HG02571 (cell line): ENCODE measurements around the gene THYN1.
"Not testable (repeated sequence)": the region's sequence is repeated elsewhere in the genome, so short reads cannot be mapped to it uniquely, and the experiment has no call there.

Experiments
- ATAC-seq: cut with Tn5 transposase; IDR thresholded peaks from one replicate; pipeline ENCODE4 v1.9.1; 2021; ENCODE audit warnings: mild to moderate bottlenecking, moderate library complexity; ENCODE audit not compliant: unreplicated experiment

THYN1 gene

DNA sequence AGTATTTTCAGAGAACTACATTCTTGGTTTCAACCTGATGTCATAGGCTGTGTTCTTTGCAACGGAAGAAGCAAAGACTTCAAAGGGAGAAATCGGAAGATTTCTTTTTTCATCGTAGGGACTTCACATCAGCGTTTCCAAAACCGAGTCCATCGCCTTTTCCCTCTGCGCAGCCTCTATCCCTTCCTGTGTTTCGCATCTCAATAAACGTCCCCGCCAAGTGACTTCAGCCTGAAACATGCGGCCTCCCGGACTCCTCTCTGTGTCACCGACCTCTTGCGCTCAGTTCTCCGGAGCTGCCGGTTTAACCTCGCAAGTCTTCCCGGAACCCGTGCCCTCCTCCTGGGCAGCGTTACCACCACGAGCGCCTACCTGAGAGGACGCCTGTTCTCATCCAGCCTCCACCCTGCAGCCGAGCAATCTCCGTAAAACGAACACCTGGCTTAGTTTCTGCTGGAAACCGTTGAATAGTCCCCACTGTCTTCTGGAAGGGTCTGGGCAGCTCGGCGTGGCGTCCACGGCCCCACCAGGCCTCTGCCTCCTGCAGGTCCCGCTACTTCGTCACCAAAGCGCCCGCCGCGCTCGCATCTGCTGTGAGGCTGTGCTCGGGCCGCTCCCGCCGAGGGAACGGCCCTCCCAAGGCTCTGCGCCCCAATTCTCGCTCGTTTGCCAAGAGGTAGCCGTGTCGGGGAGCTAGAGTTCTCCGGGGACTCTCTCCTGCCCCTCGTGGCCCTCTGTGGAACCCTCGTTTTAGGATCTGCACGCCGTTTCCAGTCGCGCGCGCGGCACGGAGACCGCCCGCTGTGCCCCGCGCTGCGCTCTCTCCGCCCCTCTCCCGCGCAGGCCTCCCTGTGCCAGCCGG is 22.6 kb upstream of the THYN1 start, which contains the start of gene GLB1L3:
Gene GLB1L3, plus strand, starts transcription at position 846 of the 862 bp plus-strand sequence. CDS start 362 bp downstream, outside the sequence.
- no peak for ATAC-seq

DNA sequence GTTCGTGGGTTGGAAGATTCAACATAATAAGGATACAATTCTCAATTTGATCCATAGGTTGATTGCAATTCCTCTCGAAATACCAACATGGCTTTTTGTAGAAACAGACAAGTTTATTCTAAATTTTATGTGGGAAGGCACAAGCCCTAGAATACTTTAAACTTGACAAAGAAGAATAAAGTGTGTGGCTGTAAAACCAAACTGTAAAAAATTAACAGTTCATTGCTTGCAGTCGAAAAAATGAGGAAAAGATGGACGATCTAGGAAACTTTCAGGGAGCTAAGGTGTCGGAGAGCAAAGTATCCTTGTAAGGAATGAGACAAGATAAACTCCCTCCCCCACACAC is 22.0 kb upstream of the THYN1 start:
- ATAC-seq: no peak

DNA sequence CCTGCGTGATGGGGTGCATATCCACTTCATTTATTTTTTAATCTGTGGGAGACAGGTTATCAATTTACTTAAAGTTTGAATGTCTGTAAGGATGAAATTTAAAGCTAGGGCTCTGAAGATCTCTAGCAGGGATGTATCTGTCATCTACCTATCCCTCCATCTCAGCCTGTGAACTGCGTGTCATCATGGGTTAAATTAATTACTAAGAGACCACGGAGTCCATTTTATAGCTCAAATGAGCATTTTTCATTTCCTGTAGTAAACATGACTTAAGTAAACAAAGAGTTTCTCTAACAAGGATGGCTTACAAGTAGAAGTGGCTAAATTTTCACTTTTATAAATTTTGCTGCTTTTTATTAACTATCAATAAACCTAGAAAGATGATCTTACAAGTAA is 20.2 kb upstream of the THYN1 start:
- no peak for ATAC-seq

DNA sequence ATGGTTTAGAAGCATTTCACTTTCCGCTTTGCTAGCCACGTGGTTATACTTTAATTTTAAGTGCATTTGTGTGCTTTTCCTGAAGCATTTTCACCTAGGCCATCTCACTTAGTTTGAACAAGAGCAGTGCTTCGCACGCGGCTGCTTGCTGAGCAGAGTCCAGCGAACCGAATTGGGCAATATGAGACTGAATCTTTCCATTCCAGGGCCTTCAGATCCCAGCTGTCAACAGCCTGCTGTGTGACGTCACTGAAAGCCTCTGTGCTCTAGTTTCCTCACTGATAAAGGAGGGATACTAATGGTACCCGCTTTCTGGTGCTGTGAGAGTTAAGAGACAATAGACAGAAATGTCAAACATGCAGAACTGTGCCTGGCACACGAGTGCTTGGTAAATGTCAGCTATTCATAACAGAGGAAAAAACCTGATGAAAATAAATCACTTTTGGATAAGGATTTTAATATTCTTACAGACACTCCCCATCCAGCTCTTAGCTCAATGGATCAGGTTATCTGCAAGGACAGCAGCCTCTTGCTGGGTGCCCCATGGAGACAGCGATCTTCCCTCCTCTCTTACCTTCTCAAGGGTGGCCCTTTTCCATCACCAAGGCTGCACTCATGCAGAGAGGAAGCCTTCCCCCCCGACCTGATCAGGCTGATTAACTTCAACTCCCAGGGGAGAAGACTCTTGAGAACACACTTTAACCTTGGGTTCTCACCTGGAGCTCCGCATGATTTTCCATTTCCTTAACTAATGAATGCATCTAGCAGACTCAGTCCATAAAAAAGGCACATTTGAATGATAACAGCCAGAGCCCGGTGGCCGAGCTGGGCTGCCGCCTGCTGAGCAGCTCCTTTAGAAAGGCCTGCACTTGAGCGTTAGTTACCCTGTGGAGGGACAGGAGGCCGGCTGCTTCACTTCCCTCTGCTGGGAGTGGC is 19.5 kb upstream of the THYN1 start:
- ATAC-seq: no peak

DNA sequence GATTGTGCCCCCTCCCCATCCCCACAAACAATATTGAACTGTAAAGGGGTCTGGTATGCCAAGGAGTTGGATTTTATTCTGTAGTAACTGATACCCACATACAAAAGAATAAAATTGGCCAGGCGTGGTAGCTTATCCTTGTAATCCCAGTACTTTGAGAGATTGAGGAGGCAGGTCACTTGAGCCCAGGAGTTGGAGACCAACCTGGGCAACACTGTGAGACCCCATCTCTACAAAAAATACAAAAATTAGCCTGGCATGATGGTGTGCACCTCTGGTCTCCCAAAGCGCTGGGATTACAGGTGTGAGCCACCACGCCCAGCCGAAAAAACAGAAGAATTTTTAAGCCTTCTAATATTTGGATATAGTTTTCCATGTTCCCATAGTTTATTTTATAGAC is 18.8 kb upstream of the THYN1 start:
- ATAC-seq: no peak

DNA sequence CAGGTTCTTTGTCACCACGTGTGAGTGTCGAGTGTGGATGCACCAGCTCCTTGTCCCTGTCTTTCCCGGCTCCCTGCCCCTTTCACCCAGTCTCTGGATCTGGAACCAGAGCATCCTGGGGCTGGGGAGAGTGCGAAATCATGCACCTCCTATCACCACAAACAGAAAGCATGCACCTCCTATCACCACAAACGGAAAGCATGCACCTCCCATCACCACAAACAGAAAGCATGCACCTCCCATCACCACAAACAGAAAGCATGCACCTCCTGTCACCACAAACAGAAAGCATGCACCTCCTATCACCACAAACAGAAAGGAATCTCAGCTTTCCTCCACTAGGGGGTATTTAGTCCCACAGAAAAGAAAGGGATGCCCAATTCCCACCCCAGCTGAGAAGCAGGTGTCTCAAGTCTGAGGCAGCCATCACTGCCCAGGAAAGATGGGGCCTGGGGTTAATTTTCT is 17.1 kb upstream of the THYN1 start:
- ATAC-seq: no peak

DNA sequence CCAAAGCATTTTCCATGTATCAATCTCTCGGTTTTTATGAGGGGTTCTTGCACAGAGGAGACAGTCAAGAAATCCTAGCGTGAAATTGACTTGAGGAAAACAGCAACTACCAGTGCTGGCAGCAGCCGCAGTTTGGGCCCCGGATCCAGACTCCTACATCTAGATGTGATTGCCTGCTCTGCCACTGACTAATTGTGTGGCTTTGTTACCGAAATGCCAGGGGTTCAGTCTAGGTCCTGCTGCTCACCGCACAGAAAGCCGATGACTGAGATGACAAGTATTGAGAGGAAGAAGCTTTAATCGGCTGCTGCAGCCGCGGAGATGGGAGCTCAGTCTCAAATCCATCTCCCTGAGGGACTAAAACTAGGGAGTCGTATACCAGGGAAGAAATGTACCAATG is 14.8 kb upstream of the THYN1 start:
- no peak for ATAC-seq

DNA sequence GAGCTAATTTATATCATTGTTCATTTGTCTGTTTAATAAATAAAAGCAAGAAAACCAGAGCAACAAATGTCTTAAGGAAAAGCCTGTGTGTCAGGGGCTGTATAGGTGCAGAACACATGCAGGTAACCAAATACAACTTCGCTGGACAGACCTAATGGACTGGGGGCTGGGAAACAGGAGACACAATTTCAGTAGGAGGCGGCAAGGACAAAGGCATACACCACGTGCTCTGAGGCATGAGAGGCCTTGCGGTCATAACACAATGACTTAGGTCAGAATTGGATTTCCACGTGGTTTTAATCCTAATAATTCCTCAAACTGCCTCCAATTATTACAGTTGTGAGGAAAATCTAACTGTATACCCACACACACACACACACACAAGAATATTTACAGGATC is 14.3 kb upstream of the THYN1 start:
- ATAC-seq: no peak

DNA sequence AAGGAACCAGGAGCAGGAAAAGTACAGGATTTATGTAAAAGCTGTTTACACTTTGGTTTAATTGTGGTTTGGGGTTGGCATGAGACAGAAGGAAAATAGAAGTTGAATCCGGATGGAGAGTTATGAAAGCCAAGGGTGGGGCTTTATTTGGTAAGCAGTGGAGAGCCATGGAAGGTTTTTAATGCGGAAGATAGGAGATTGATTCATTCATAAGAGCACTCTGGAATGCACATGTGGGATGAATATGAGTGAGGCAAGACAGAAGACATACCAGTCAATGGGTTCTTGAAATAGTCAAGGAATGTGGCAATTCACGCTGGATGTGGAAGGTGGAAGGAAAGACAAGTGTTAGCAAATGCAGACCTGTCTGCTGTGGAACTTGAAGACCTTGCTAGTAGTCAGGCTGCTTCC is 13.7 kb upstream of the THYN1 start:
- no peak for ATAC-seq

DNA sequence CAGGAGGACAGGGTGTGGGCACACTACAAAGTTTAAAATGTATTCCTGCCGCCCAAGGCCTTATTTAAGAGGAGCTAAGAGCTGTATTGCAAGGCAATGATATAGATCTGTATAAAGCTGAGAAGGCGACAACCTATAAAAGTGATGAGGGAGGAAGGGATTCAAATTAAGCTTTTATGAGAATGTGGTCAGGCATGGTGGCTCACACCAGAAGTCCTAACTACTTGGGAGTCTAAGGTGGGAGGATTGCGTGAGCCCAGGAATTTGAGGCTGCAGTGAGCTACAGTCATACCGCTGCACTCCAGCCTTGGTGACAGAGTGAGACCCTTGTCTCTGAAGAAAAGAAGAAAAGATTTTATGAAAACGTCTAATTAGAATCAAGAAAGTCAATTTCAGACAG is 13.3 kb upstream of the THYN1 start:
- no peak for ATAC-seq

DNA sequence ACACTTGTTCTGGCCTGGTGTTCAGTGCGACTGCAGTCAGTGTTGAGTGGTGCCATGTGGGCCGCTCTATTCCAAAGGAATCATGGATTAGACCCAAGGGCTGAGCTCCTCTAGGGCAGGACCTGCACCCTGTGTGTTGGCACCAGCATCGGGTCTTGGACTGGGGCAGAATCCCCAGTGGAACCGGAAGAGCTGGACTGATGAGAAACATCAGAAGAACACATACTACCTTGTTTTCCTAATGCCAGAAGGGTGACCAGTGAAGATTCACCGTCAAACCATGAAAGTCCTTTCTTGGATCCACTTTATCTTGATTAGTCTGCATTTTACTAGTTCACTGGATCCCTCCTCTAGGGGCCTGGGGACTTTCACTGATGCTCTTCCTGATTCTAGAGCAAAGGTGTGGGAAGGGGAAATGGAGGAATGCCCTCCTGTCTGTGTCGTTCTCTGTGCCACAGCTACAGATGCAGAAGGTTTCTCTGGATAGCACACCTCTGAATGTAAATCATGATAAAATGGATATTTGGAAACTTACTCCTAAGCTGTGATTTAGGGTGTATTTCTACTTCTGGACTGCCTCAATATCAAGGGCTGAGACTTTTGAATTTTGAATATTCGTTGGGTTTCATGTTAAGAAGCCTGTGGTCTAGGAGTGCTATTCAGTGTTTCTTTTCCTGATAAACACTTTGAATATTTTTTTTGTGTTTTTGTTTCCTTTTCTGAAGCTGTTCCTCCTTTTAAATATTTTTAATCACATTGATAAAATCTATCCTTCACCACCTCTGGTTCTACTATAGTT is 12.0 kb upstream of the THYN1 start:
- no peak for ATAC-seq

DNA sequence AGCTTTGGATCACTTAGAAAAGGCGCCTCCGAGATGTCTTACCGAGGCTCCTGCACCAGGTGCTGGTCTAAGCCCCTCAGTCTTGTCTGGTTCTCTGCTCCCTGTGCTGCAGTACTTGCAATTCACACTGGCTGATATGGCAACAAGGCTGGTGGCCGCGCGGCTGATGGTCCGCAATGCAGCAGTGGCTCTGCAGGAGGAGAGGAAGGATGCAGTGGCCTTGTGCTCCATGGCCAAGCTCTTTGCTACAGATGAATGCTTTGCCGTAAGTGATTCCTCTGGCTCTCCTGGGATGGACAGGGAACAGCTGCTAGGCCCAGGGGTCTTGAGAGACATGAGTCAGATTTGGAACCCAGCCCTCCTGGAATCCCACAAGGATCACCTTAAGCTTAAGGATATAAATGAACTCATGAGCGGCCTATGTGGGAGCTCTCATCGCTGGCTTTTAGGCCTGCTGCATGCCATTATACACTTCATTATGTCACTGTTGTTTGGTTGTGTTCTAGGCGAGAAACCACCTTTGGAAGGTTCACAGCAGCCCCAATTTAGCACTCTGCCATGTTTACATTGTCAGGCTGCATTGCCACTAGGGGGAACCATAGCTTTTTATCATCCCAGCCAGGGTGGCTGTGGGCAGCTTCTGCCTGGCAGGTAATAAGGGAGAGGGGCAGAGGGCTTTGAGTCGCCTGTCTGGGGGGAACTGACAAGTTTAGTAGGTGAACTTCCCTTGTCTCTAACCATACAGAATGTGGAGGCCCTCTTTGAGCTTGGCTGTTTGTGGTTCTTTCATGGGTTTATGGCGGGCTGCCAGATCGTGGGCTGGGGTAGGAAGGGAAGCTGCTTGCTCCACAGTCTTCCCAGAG is 8.7 kb upstream of the THYN1 start:
- no peak for ATAC-seq

DNA sequence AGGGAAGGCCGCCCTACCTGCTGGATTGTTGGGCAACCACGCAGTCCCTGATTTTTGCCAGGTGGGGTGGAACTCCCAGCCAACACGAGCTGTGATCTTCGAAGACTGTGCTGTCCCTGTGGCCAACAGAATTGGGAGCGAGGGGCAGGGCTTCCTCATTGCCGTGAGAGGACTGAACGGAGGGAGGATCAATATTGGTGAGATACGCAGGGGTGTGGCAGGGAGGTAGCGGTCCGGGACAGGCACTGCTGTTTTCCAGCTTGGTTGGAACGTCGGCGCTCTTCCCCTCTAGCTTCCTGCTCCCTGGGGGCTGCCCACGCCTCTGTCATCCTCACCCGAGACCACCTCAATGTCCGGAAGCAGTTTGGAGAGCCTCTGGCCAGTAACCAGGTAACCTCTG is 7.8 kb upstream of the THYN1 start:
- no peak for ATAC-seq

DNA sequence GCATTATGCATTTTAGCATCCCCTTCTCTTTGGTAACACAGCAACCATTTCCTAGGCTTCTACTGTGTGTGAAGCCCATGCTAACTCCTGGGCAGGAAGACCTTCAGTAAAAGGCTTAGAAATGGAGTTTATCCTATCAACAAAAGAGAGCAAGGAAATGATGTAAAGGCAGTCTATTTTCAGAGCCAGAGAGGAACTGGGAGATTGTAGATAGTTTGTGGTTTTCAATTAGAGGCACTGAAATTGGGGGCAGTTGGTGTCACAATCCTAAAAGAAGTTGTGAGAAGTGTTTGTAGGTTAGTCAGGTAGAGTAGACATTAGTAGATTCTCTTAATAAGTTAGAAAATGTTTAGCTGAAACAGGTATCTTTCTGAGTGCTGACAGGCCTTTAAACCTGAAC is 7.4 kb upstream of the THYN1 start:
- no peak for ATAC-seq

DNA sequence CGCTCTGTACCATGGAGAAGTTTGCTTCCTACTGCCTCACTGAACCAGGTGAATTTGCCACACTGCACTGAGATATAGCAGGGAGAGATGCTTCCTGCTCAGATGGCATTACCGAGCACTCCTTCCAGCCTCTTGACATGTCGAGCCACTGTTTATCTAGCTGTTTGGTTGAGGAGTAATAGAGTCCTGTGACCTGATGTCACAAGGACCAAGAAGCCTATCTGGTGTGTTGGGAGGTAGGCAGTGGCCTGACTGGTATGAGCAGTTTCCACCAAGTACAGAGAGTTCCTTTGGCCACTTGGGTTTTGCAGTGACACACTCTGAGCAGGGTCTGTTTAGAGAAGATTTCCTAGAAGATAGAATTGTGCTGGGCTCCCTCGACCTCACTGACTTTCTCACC is 5.4 kb upstream of the THYN1 start:
- no peak for ATAC-seq

DNA sequence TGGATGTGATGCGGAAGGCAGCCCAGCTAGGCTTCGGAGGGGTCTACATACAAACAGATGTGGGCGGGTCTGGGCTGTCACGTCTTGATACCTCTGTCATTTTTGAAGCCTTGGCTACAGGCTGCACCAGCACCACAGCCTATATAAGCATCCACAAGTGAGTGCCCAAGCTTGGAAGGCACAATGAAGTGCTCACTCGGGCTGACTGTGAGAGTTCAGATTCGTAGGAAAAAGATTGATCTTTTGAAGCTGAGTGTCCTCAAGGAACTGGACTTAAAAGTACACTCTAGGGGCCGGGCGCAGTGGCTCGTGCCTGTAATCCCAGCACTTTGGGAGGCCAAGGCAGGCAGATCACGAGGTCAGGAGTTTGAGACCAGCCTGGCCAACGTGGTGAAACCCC is 3.9 kb upstream of the THYN1 start:
- no peak for ATAC-seq

DNA sequence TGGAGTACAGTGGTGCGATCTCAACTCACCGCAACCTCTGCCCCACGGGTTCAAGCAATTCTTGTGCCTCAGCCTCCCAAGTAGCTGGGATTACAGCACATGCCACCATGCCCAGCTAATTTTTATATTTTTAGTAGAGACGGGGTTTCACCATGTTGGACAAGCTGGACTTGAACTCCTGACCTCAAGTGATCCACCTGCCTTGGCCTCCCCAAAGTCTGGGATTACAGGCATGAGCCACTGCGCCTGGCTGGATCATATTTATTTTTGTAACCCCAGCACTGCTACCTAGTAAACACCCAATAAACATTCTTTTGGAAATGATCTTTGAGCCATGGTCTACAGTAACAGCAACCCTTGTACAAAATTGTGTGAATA is 2.0 kb upstream of the THYN1 start:
- not testable (repeated sequence) for ATAC-seq

DNA sequence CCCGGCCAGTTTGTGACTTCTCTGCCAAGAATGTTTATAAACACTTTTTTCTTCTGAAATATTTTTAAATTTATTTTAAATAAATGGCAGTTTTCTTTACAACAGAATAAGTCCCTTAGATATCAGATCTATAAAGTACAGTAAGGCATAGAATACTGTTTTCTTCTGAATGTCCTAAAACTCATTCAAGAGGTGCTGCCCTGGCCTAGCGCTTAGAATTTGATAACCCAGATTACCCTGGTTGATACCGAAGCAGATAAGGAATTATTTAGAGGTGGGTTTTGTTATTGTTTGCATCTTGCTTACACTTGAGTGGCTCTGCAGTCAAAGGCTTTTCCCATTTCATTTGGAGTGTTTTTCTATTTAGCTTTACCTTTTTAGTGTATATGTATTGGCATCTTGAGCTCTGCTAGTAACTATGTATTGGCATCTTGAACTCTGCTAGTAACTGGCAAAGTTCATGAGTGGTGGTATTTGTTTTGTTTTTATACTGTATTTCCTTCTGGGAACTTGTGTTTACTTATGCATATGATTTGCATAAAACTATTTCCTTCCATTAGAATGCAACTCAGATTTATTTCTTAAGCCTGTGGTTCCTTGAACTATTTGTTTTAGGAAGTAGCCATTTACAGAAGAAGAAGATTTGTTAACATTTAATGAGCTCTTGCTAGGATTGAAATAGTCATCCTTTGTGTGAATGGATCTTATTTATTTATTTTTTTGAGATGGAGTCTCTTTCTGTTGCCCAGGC is 1.5 kb upstream of the THYN1 start:
- ATAC-seq: no peak
